ENCODE measurements around the gene TOGARAM2. TPM values are rescaled to one million over a fixed set of nuclear protein-coding genes. Genes with fewer than 3 reads are reported as not detected.
A peak's percentile ranks its signal among the peaks of the same experiment; 100 is the strongest.

TOGARAM2 gene
- total RNA-seq, 2 donors from 2014 or later: 3.0 to 4.3 TPM

GRCh38 chr2:29001806-29002205, 20.7 kb downstream of the TOGARAM2 start:
- peak overlapping the region; percentile 53 for H3K27ac Mint-ChIP-seq
- H3K4me3 Mint-ChIP-seq: peak overlapping the region; percentile 37
- H3K9me3 Mint-ChIP-seq: no peaks in the 10 kb centered on the region
- no peaks in the 10 kb centered on the region for H3K27me3 Mint-ChIP-seq
- ATAC-seq (replicated peaks): peak; percentile 25
- peaks cover 14% of the 10 kb centered on the region for H3K4me1 Mint-ChIP-seq
- H3K36me3 Mint-ChIP-seq (ENCODE audit: low read depth): no peaks in the 10 kb centered on the region

- no peaks in the 10 kb centered on the region for H3K27me3 Mint-ChIP-seq
- no peak for ATAC-seq (replicated peaks)
Measured at GRCh38 chr2:29004755-29005154, 23.7 kb downstream of the TOGARAM2 start.

GRCh38 chr2:29005331-29005730, 24.2 kb downstream of the TOGARAM2 start:
- Mint-ChIP-seq H3K4me1 (peaks cover 9% of the 10 kb centered on the region), H3K27ac (no peak overlapping the region), H3K4me3 (no peak overlapping the region), H3K9me3 (no peaks in the 10 kb centered on the region), H3K36me3 (ENCODE audit: low read depth) (no peaks in the 10 kb centered on the region), H3K27me3 (no peaks in the 10 kb centered on the region)
- no peak for ATAC-seq (replicated peaks)

More at GRCh38 chr2:29004755-29005154, 23.7 kb downstream of the TOGARAM2 start:
- Mint-ChIP-seq H3K4me1 (peaks cover 14% of the 10 kb centered on the region), H3K36me3 (ENCODE audit: low read depth) (no peaks in the 10 kb centered on the region), H3K9me3 (no peaks in the 10 kb centered on the region), H3K27ac (no peak overlapping the region), H3K4me3 (no peak overlapping the region)

- Mint-ChIP-seq H3K27ac (no peak overlapping the region), H3K27me3 (no peaks in the 10 kb centered on the region), H3K4me1 (peaks cover 16% of the 10 kb centered on the region), H3K4me3 (no peak overlapping the region), H3K36me3 (ENCODE audit: low read depth) (no peaks in the 10 kb centered on the region), H3K9me3 (no peaks in the 10 kb centered on the region)
- no peak for ATAC-seq (replicated peaks)
Measured at GRCh38 chr2:29006092-29006979, 25.2 kb downstream of the TOGARAM2 start.

GRCh38 chr2:29006980-29007301, 25.8 kb downstream of the TOGARAM2 start:
- no peaks in the 10 kb centered on the region for H3K36me3 Mint-ChIP-seq (ENCODE audit: low read depth)
- H3K27me3 Mint-ChIP-seq: no peaks in the 10 kb centered on the region
- no peak overlapping the region for H3K4me3 Mint-ChIP-seq
- H3K9me3 Mint-ChIP-seq: no peaks in the 10 kb centered on the region
- H3K4me1 Mint-ChIP-seq: peaks cover 22% of the 10 kb centered on the region
- ATAC-seq (replicated peaks): no peak
- H3K27ac Mint-ChIP-seq: no peak overlapping the region

- Mint-ChIP-seq H3K4me3 (peak overlapping the region; percentile 7), H3K4me1 (peaks cover 35% of the 10 kb centered on the region), H3K27ac (peak overlapping the region; percentile 54), H3K9me3 (no peaks in the 10 kb centered on the region), H3K27me3 (no peaks in the 10 kb centered on the region), H3K36me3 (ENCODE audit: low read depth) (no peaks in the 10 kb centered on the region)
- ATAC-seq (replicated peaks): no peak
Measured at GRCh38 chr2:29009270-29009669, 28.2 kb downstream of the TOGARAM2 start.

- ATAC-seq (replicated peaks): no peak
- Mint-ChIP-seq H3K9me3 (no peaks in the 10 kb centered on the region), H3K27ac (peak overlapping the region; percentile 91), H3K27me3 (no peaks in the 10 kb centered on the region), H3K4me1 (peaks cover 42% of the 10 kb centered on the region), H3K36me3 (ENCODE audit: low read depth) (no peaks in the 10 kb centered on the region), H3K4me3 (peak overlapping the region; percentile 83)
Measured at GRCh38 chr2:29009711-29010677, 28.9 kb downstream of the TOGARAM2 start.

GRCh38 chr2:29010946-29011345, 29.8 kb downstream of the TOGARAM2 start:
- H3K9me3 Mint-ChIP-seq: no peaks in the 10 kb centered on the region
- peak overlapping the region; percentile 91 for H3K27ac Mint-ChIP-seq
- H3K4me3 Mint-ChIP-seq: peak overlapping the region; percentile 83

GRCh38 chr2:29011418-29012060, 30.4 kb downstream of the TOGARAM2 start:
- Mint-ChIP-seq H3K4me1 (peaks cover 57% of the 10 kb centered on the region), H3K27me3 (no peaks in the 10 kb centered on the region)

More at GRCh38 chr2:29010946-29011345, 29.8 kb downstream of the TOGARAM2 start:
- H3K4me1 Mint-ChIP-seq: peaks cover 51% of the 10 kb centered on the region
- peak; percentile 5 for ATAC-seq (replicated peaks)
- no peaks in the 10 kb centered on the region for H3K36me3 Mint-ChIP-seq (ENCODE audit: low read depth)
- no peaks in the 10 kb centered on the region for H3K27me3 Mint-ChIP-seq

GRCh38 chr2:29012211-29012681, 31.1 kb downstream of the TOGARAM2 start:
- Mint-ChIP-seq H3K4me3 (peak overlapping the region; percentile 83), H3K36me3 (ENCODE audit: low read depth) (no peaks in the 10 kb centered on the region), H3K27me3 (no peaks in the 10 kb centered on the region), H3K4me1 (peaks cover 63% of the 10 kb centered on the region), H3K9me3 (no peaks in the 10 kb centered on the region), H3K27ac (peak overlapping the region; percentile 91)
- ATAC-seq (replicated peaks): no peak

More at GRCh38 chr2:29011418-29012060, 30.4 kb downstream of the TOGARAM2 start:
- H3K4me3 Mint-ChIP-seq: peak overlapping the region; percentile 83
- H3K27ac Mint-ChIP-seq: peak overlapping the region; percentile 91
- ATAC-seq (replicated peaks): peak; percentile 15
- H3K9me3 Mint-ChIP-seq: no peaks in the 10 kb centered on the region
- H3K36me3 Mint-ChIP-seq (ENCODE audit: low read depth): no peaks in the 10 kb centered on the region

- H3K9me3 Mint-ChIP-seq: no peaks in the 10 kb centered on the region
- no peaks in the 10 kb centered on the region for H3K36me3 Mint-ChIP-seq (ENCODE audit: low read depth)
- H3K4me3 Mint-ChIP-seq: peak overlapping the region; percentile 83
- peak overlapping the region; percentile 87 for H3K27ac Mint-ChIP-seq
- H3K4me1 Mint-ChIP-seq: peaks cover 67% of the 10 kb centered on the region
- ATAC-seq (replicated peaks): no peak
- H3K27me3 Mint-ChIP-seq: no peaks in the 10 kb centered on the region
Measured at GRCh38 chr2:29013057-29013780, 32.1 kb downstream of the TOGARAM2 start.

- Mint-ChIP-seq H3K27ac (peak overlapping the region; percentile 87), H3K27me3 (no peaks in the 10 kb centered on the region), H3K9me3 (no peaks in the 10 kb centered on the region), H3K4me3 (peak overlapping the region; percentile 83), H3K36me3 (ENCODE audit: low read depth) (no peaks in the 10 kb centered on the region), H3K4me1 (peaks cover 62% of the 10 kb centered on the region)
- ATAC-seq (replicated peaks): peak; percentile 28
Measured at GRCh38 chr2:29014331-29014730, 33.2 kb downstream of the TOGARAM2 start.

- Mint-ChIP-seq H3K4me3 (peak overlapping the region; percentile 83), H3K4me1 (peaks cover 64% of the 10 kb centered on the region), H3K9me3 (no peaks in the 10 kb centered on the region), H3K27me3 (no peaks in the 10 kb centered on the region), H3K27ac (peak overlapping the region; percentile 87), H3K36me3 (ENCODE audit: low read depth) (no peaks in the 10 kb centered on the region)
- peak; percentile 87 for ATAC-seq (replicated peaks)
Measured at GRCh38 chr2:29014811-29015421, 33.8 kb downstream of the TOGARAM2 start.

Measured in activated T-helper 17 cell treated with anti-CD3 and anti-CD28 coated beads, Interleukin-2, amount 50 U/mL, for 72 hours (primary cell).